HuH-7.5 (cell line): ENCODE results near the gene MON1B.
A peak's percentile ranks its signal among the peaks of the same experiment; 100 is the strongest.
"Not testable (repeated sequence)": the region's sequence is repeated elsewhere in the genome, so short reads cannot be mapped to it uniquely, and the experiment has no call there.

ENCODE experiments used
- DNase-seq: peaks from one replicate; pipeline ENCODE4 v3.0.0; 2011; ENCODE audit warnings: low spot score

The MON1B gene

GRCh38 chr16:77190478-77191258 is at the start of gene MON1B:
TSS of gene MON1B (plus strand) at chr16:77191190. CDS start at chr16:77191486, 296 bp downstream.
- peak; percentile 96 for DNase-seq

GRCh38 chr16:77143364-77143763 is 47.6 kb upstream of the MON1B start:
- no peak for DNase-seq

- DNase-seq: no peak
These were observed 42.9 kb upstream of the MON1B start for GRCh38 chr16:77148121-77148520.

- DNase-seq: no peak
These were observed 33.5 kb upstream of the MON1B start for GRCh38 chr16:77157346-77158058.

- no peak for DNase-seq
These were observed 32.7 kb upstream of the MON1B start for GRCh38 chr16:77158293-77158692.

GRCh38 chr16:77165006-77165405 is 26.0 kb upstream of the MON1B start:
- no peak for DNase-seq

GRCh38 chr16:77165536-77166236 is 25.3 kb upstream of the MON1B start:
- DNase-seq: not testable (repeated sequence)

GRCh38 chr16:77166726-77167125 is 24.3 kb upstream of the MON1B start:
- DNase-seq: no peak

- DNase-seq: no peak
These were observed 22.1 kb upstream of the MON1B start for GRCh38 chr16:77168901-77169300.

- peak; percentile 27 for DNase-seq
These were observed 21.2 kb upstream of the MON1B start for GRCh38 chr16:77169650-77170236.

- DNase-seq: no peak
These were observed 20.2 kb upstream of the MON1B start for GRCh38 chr16:77170805-77171204.

GRCh38 chr16:77171745-77172635 is 19.0 kb upstream of the MON1B start:
- peak; percentile 43 for DNase-seq

GRCh38 chr16:77172951-77173350 is 18.0 kb upstream of the MON1B start:
- DNase-seq: no peak

- DNase-seq: no peak
These were observed 7.9 kb upstream of the MON1B start for GRCh38 chr16:77183137-77183536.

GRCh38 chr16:77186298-77186697 is 4.7 kb upstream of the MON1B start:
- DNase-seq: not testable (repeated sequence)

- no peak for DNase-seq
These were observed 856 bp upstream of the MON1B start for GRCh38 chr16:77190190-77190477.

- no peak for DNase-seq
These were observed 424 bp downstream of the MON1B start for GRCh38 chr16:77191259-77191969.

GRCh38 chr16:77193377-77193776 is 2.4 kb downstream of the MON1B start:
- DNase-seq: no peak

GRCh38 chr16:77194295-77195231 is 3.6 kb downstream of the MON1B start:
- DNase-seq: no peak

- DNase-seq: no peak
These were observed 4.4 kb downstream of the MON1B start for GRCh38 chr16:77195411-77195810.
